ENCODE measurements around the gene USP12. TPM values are rescaled to one million over a fixed set of nuclear protein-coding genes. Genes with fewer than 3 reads are reported as not detected.

Gene USP12
- total and polyA plus RNA-seq, 4 donors, result 5.7 to 43.7 (median 11.9) TPM

- TF ChIP-seq, protein P1, sequence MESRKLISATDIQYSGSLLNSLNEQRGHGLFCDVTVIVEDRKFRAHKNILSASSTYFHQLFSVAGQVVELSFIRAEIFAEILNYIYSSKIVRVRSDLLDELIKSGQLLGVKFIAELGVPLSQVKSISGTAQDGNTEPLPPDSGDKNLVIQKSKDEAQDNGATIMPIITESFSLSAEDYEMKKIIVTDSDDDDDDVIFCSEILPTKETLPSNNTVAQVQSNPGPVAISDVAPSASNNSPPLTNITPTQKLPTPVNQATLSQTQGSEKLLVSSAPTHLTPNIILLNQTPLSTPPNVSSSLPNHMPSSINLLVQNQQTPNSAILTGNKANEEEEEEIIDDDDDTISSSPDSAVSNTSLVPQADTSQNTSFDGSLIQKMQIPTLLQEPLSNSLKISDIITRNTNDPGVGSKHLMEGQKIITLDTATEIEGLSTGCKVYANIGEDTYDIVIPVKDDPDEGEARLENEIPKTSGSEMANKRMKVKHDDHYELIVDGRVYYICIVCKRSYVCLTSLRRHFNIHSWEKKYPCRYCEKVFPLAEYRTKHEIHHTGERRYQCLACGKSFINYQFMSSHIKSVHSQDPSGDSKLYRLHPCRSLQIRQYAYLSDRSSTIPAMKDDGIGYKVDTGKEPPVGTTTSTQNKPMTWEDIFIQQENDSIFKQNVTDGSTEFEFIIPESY (IDR thresholded peaks at IDR 0.05), result no peak
- TF ChIP-seq, protein P2, sequence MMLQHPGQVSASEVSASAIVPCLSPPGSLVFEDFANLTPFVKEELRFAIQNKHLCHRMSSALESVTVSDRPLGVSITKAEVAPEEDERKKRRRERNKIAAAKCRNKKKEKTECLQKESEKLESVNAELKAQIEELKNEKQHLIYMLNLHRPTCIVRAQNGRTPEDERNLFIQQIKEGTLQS (IDR thresholded peaks at IDR 0.05), result peak; percentile 81
- peak; percentile 88 to 92 for TF ChIP-seq HNF4A (conservative IDR thresholded peaks at IDR 0.05)
- TF ChIP-seq JUND (IDR thresholded peaks at IDR 0.05), result peak; percentile 83 to 87
- TF ChIP-seq EGR1 (IDR thresholded peaks at IDR 0.05; ENCODE audit: low read depth in 2 of 2), result no peak
- peak; percentile 55 for TF ChIP-seq HNF4G (IDR thresholded peaks at IDR 0.05)
- peak; percentile 68 for TF ChIP-seq YY1 (IDR thresholded peaks at IDR 0.05)
- TF ChIP-seq RXRA (IDR thresholded peaks at IDR 0.05), result peak; percentile 93 to 95
- TF ChIP-seq NR2F2 (IDR thresholded peaks at IDR 0.05), result peak; percentile 71
- peak; percentile 74 for TF ChIP-seq SP1 (IDR thresholded peaks at IDR 0.05)
Measured at GRCh38 chr13:27130223-27130978, 41.2 kb downstream of the USP12 start (continued).

- no peak for DNase-seq (ENCODE audit: low spot score)
- H3K9me3 ChIP-seq (ENCODE audit: control insufficient read depth in 4 of 4, low read length in 3 of 4), result peaks cover 0 to 2% (median 0%) of the 10 kb centered on the region in 4 donors
- peak overlapping the region; percentile 25 to 70 for H3K27ac ChIP-seq (ENCODE audit: low read depth in 1 of 2, low read length in 2 of 2)
- H3K36me3 ChIP-seq (ENCODE audit: control insufficient read depth in 4 of 4, insufficient read depth in 3 of 4, low read depth in 1 of 4, low read length in 3 of 4), result no peaks in the 10 kb centered on the region
- 94% methylated on average over 8 of the region's 8 CpGs for WGBS
- H3K27me3 ChIP-seq (ENCODE audit: control insufficient read depth in 4 of 4, insufficient read depth in 4 of 4, low read length in 3 of 4), result no peaks in the 10 kb centered on the region
- H3K4me1 ChIP-seq (ENCODE audit: control insufficient read depth in 4 of 4, insufficient read depth in 4 of 4, low read length in 3 of 4), result peaks cover 11 to 48% (median 39%) of the 10 kb centered on the region in 4 donors
- TF ChIP-seq HNF4G (IDR thresholded peaks at IDR 0.05), result no peak
- no peak overlapping the region for H3K4me3 ChIP-seq (ENCODE audit: low read depth in 1 of 3, low read length in 3 of 3)
- H3K9ac ChIP-seq (ENCODE audit: low read depth in 1 of 2, low read length in 2 of 2), result no peak overlapping the region
Measured at GRCh38 chr13:27128825-27129627, 42.6 kb downstream of the USP12 start.

GRCh38 chr13:27126859-27127258, 44.8 kb downstream of the USP12 start:
- Histone ChIP-seq H3K9ac (ENCODE audit: low read depth in 1 of 2, low read length in 2 of 2) (no peak overlapping the region), H3K4me1 (ENCODE audit: control insufficient read depth in 4 of 4, insufficient read depth in 4 of 4, low read length in 3 of 4) (peaks cover 7 to 42% (median 35%) of the 10 kb centered on the region in 4 donors), H3K27me3 (ENCODE audit: control insufficient read depth in 4 of 4, insufficient read depth in 4 of 4, low read length in 3 of 4) (no peaks in the 10 kb centered on the region), H3K9me3 (ENCODE audit: control insufficient read depth in 4 of 4, low read length in 3 of 4) (peaks cover 0 to 2% (median 0%) of the 10 kb centered on the region in 4 donors), H3K4me3 (ENCODE audit: low read depth in 1 of 3, low read length in 3 of 3) (no peak overlapping the region), H3K36me3 (ENCODE audit: control insufficient read depth in 4 of 4, insufficient read depth in 3 of 4, low read depth in 1 of 4, low read length in 3 of 4) (no peaks in the 10 kb centered on the region), H3K27ac (ENCODE audit: low read depth in 1 of 2, low read length in 2 of 2) (peak overlapping the region in 1 of 2 donors; percentile 70)
- no peak for TF ChIP-seq JUND (IDR thresholded peaks at IDR 0.05)
- no peak for TF ChIP-seq RXRA (IDR thresholded peaks at IDR 0.05)
- TF ChIP-seq FOXA2 (IDR thresholded peaks at IDR 0.05), result no peak
- no peak for DNase-seq (ENCODE audit: low spot score)

All from liver (tissue), 9 donors.